H9 (cell line): ENCODE measurements around the gene SELENOF. TPM values are rescaled to one million over a fixed set of nuclear protein-coding genes. Genes with fewer than 3 reads are reported as not detected.

ENCODE experiments used
- DNase-seq: peaks from one replicate; pipeline ENCODE4 v3.0.0-alpha.2; 2017
- H2AFZ ChIP-seq: one replicate; pipeline ENCODE4 v1.6.1; 2013; ENCODE audit warnings: mild to moderate bottlenecking, low read length, control low read depth, moderate library complexity
- H2AK5ac ChIP-seq: 2 replicates; pipeline ENCODE4 v1.6.1; 2013; ENCODE audit warnings: low read length, control low read depth, mixed read lengths; ENCODE audit not compliant: insufficient read length
- H2BK120ac ChIP-seq: one replicate; pipeline ENCODE4 v1.6.1; 2013; ENCODE audit warnings: low read depth, mild to moderate bottlenecking, low read length, control low read depth, inconsistent platforms; ENCODE audit not compliant: poor library complexity, severe bottlenecking
- H2BK12ac ChIP-seq: 2 replicates; pipeline ENCODE4 v1.6.1; 2013; ENCODE audit warnings: low read length, control low read depth, mixed read lengths, low read depth; ENCODE audit not compliant: insufficient read length
- H2BK15ac ChIP-seq: 2 replicates; pipeline ENCODE4 v1.6.1; 2013; ENCODE audit warnings: low read depth, low read length, control low read depth
- H2BK20ac ChIP-seq: one replicate; pipeline ENCODE4 v1.6.1; 2013; ENCODE audit warnings: low read depth, mild to moderate bottlenecking, low read length, control low read depth, inconsistent platforms; ENCODE audit not compliant: poor library complexity, severe bottlenecking
- H2BK5ac ChIP-seq: 2 replicates; pipeline ENCODE4 v1.6.1; 2013; ENCODE audit warnings: low read length, control low read depth, mixed read lengths; ENCODE audit not compliant: insufficient read length
- H3K14ac ChIP-seq: 2 replicates; pipeline ENCODE4 v1.6.1; 2013; ENCODE audit warnings: low read length, control low read depth; ENCODE audit not compliant: insufficient read depth
- H3K18ac ChIP-seq: 2 replicates; pipeline ENCODE4 v1.6.1; 2013; ENCODE audit warnings: low read depth, mild to moderate bottlenecking, mixed read lengths, low read length, control low read depth; ENCODE audit not compliant: insufficient read length
- H3K23ac ChIP-seq: 2 replicates; pipeline ENCODE4 v1.6.1; 2013; ENCODE audit warnings: low read length, control low read depth, mixed read lengths, low read depth; ENCODE audit not compliant: insufficient read length
- H3K23me2 ChIP-seq: 2 replicates; pipeline ENCODE4 v1.6.1; 2013; ENCODE audit warnings: low read depth, mild to moderate bottlenecking, mixed read lengths, low read length, control low read depth; ENCODE audit not compliant: insufficient read length, poor library complexity, severe bottlenecking
- H3K27ac ChIP-seq: 2 replicates; pipeline ENCODE4 v1.5.1; 2013; ENCODE audit warnings: low read length, control low read depth, mixed read lengths, low read depth; ENCODE audit not compliant: insufficient read length
- H3K27me3 ChIP-seq: 2 replicates; pipeline ENCODE4 v1.6.1; 2013; ENCODE audit warnings: low read length, control low read depth, inconsistent platforms; ENCODE audit not compliant: insufficient read depth
- H3K4ac ChIP-seq: 2 replicates; pipeline ENCODE4 v1.6.1; 2013; ENCODE audit warnings: low read depth, mild to moderate bottlenecking, control low read depth, inconsistent platforms, low read length, moderate library complexity
- H3K4me1 ChIP-seq: 2 replicates; pipeline ENCODE4 v1.6.1; 2013; ENCODE audit warnings: low read length, control low read depth, inconsistent platforms; ENCODE audit not compliant: insufficient read depth
- H3K4me2 ChIP-seq: 2 replicates; pipeline ENCODE4 v1.6.1; 2013; ENCODE audit warnings: low read length, control low read depth, mixed read lengths; ENCODE audit not compliant: insufficient read length, insufficient read depth
- H3K56ac ChIP-seq: 2 replicates; pipeline ENCODE4 v1.6.1; 2013; ENCODE audit warnings: low read depth, mild to moderate bottlenecking, mixed read lengths, low read length, control low read depth; ENCODE audit not compliant: insufficient read length
- H3K79me1 ChIP-seq: 2 replicates; pipeline ENCODE4 v1.6.1; 2013; ENCODE audit warnings: low read depth, mild to moderate bottlenecking, moderate library complexity, low read length, control low read depth, inconsistent platforms; ENCODE audit not compliant: insufficient read depth, poor library complexity, severe bottlenecking
- H3K79me2 ChIP-seq: 2 replicates; pipeline ENCODE4 v1.6.1; 2013; ENCODE audit warnings: low read length, control low read depth, inconsistent platforms; ENCODE audit not compliant: insufficient read depth
- H3K9ac ChIP-seq: 2 replicates; pipeline ENCODE4 v1.6.1; 2013; ENCODE audit warnings: low read length, control low read depth, mixed read lengths; ENCODE audit not compliant: insufficient read length; ENCODE audit errors: extremely low read depth
- H3K9me3 ChIP-seq: one replicate; pipeline ENCODE4 v1.6.1; 2013; ENCODE audit warnings: low read depth, low read length, inconsistent platforms; ENCODE audit not compliant: control insufficient read depth
- H3T11ph ChIP-seq: one replicate; pipeline ENCODE4 v1.6.1; 2013; ENCODE audit warnings: mild to moderate bottlenecking, low read length, control low read depth, inconsistent platforms
- H4K20me1 ChIP-seq: one replicate; pipeline ENCODE4 v1.6.1; 2013; ENCODE audit not compliant: control insufficient read depth, insufficient read length, insufficient read depth
- H4K5ac ChIP-seq: 2 replicates; pipeline ENCODE4 v1.6.1; 2013; ENCODE audit warnings: low read depth, mild to moderate bottlenecking, mixed read lengths, low read length, control low read depth; ENCODE audit not compliant: insufficient read length
- H4K8ac ChIP-seq: replicated peaks from 2 replicates; pipeline ENCODE4 v1.6.1; 2013; ENCODE audit warnings: low read length, control low read depth, mixed read lengths, low read depth; ENCODE audit not compliant: insufficient read length
- H4K91ac ChIP-seq: 2 replicates; pipeline ENCODE4 v1.6.1; 2013; ENCODE audit warnings: low read depth, mild to moderate bottlenecking, moderate library complexity, mixed read lengths, low read length, control low read depth; ENCODE audit not compliant: insufficient read length
- H3K27ac Mint-ChIP-seq, 3 experiments: 2 replicates in 2 of 3; 3 replicates in 1 of 3; pipeline ENCODE4 v1.8.0; 2020 to 2021; ENCODE audit warnings: mixed read lengths in 3 of 3, mild to moderate bottlenecking in 1 of 3, moderate library complexity in 1 of 3
- H3K27me3 Mint-ChIP-seq: 2 replicates; pipeline ENCODE4 v1.8.0; 2021; ENCODE audit warnings: low read depth, mild to moderate bottlenecking, moderate library complexity, mixed read lengths
- H3K36me3 Mint-ChIP-seq, 3 experiments: 2 replicates in 2 of 3; 3 replicates in 1 of 3; pipeline ENCODE4 v1.8.0; 2020 to 2021; ENCODE audit warnings: low read depth in 3 of 3, mixed read lengths in 3 of 3; ENCODE audit not compliant: insufficient read depth in 1 of 3
- H3K4me1 Mint-ChIP-seq, 2 experiments: 2 replicates each; pipeline ENCODE4 v1.8.0; 2020; ENCODE audit warnings: mixed read lengths in 2 of 2
- H3K4me3 Mint-ChIP-seq, 2 experiments: 2 replicates in 1 of 2; 3 replicates in 1 of 2; pipeline ENCODE4 v1.8.0; 2020 to 2021; ENCODE audit warnings: mild to moderate bottlenecking in 2 of 2, mixed read lengths in 2 of 2, moderate library complexity in 1 of 2
- H3K9me3 Mint-ChIP-seq, 2 experiments: 2 replicates in 1 of 2; 3 replicates in 1 of 2; pipeline ENCODE4 v1.8.0; 2020; ENCODE audit warnings: mild to moderate bottlenecking in 2 of 2, mixed read lengths in 2 of 2, moderate library complexity in 1 of 2
- WGBS: extraction: QIAGEN DNeasy Blood & Tissue Kit; methylation state at CpG from one replicate; pipeline ENCODE4 v1.1.7; 2013; ENCODE audit warnings: missing lambda C conversion rate, low lambda C conversion rate, mixed read lengths; ENCODE audit not compliant: insufficient read length; ENCODE audit errors: extremely low coverage; 5-methylcytosine and 5-hydroxymethylcytosine counted together
- total RNA-seq: library from RNA; stranded (reverse); gene quantifications from 2 replicates; pipeline ENCODE4 v1.2.1, GENCODE V29; 2021
- TF ChIP-seq, protein P1 (sequence below): fragments of 200-600 bp; sonication (generic); conservative IDR thresholded peaks from 3 replicates; pipeline ENCODE4 v1.8.0; 2021; ENCODE audit warnings: antibody characterized with exemption, mild to moderate bottlenecking

Gene SELENOF
- total RNA-seq, 1 experiment from 2014 or later, result 143 TPM

GRCh38 chr1:86888327-86888726, 25.6 kb downstream of the SELENOF start:
- DNase-seq, result no peak
- Histone ChIP-seq H3K56ac (no peak overlapping the region), H3K4me2 (no peak overlapping the region), H4K5ac (no peak overlapping the region), H3K23me2 (no peaks in the 10 kb centered on the region), H3K79me1 (peaks cover 3% of the 10 kb centered on the region), H3K27me3 (no peaks in the 10 kb centered on the region), H4K91ac (no peak overlapping the region), H2AK5ac (no peak overlapping the region), H3K9ac (no peak overlapping the region), H2BK5ac (no peak overlapping the region), H3K4ac (no peak overlapping the region), H3K14ac (no peak overlapping the region), H4K20me1 (no peaks in the 10 kb centered on the region), H2BK20ac (no peak overlapping the region), H3K27ac (no peak overlapping the region), H2BK120ac (no peak overlapping the region), H2AFZ (no peak overlapping the region), H3K23ac (no peak overlapping the region), H3T11ph (no peak overlapping the region), H2BK12ac (no peak overlapping the region), H2BK15ac (no peak overlapping the region), H3K79me2 (peaks cover 2% of the 10 kb centered on the region; the same call in 1 of the 2 replicates), H3K9me3 (no peaks in the 10 kb centered on the region), H3K18ac (no peak overlapping the region), H4K8ac (no peak overlapping the region), H3K4me1 (no peaks in the 10 kb centered on the region)
- H3K27me3 Mint-ChIP-seq, result no peaks in the 10 kb centered on the region
- no peaks in the 10 kb centered on the region for H3K9me3 Mint-ChIP-seq
- H3K27ac Mint-ChIP-seq, result no peak overlapping the region
- TF ChIP-seq, protein P1, sequence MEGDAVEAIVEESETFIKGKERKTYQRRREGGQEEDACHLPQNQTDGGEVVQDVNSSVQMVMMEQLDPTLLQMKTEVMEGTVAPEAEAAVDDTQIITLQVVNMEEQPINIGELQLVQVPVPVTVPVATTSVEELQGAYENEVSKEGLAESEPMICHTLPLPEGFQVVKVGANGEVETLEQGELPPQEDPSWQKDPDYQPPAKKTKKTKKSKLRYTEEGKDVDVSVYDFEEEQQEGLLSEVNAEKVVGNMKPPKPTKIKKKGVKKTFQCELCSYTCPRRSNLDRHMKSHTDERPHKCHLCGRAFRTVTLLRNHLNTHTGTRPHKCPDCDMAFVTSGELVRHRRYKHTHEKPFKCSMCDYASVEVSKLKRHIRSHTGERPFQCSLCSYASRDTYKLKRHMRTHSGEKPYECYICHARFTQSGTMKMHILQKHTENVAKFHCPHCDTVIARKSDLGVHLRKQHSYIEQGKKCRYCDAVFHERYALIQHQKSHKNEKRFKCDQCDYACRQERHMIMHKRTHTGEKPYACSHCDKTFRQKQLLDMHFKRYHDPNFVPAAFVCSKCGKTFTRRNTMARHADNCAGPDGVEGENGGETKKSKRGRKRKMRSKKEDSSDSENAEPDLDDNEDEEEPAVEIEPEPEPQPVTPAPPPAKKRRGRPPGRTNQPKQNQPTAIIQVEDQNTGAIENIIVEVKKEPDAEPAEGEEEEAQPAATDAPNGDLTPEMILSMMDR, result no peak
- H3K4me3 Mint-ChIP-seq, result no peak overlapping the region
- H3K36me3 Mint-ChIP-seq, result peaks cover 7 to 14% (median 11%) of the 10 kb centered on the region in 3 experiments
- WGBS, result no CpG with 5 or more reads among the region's 5 CpGs
- no peaks in the 10 kb centered on the region; a peak in 1 of 4 replicates for H3K4me1 Mint-ChIP-seq
